Muscle layer of colon (tissue), 2 donors: ENCODE data around the gene UCN3.
"Not testable (repeated sequence)": the region's sequence is repeated elsewhere in the genome, so short reads cannot be mapped to it uniquely, and the experiment has no call there.

Source experiments
- H3K27ac ChIP-seq: one replicate; pipeline ENCODE4 v1.7.0; 2013; ENCODE audit warnings: low read depth, mild to moderate bottlenecking, low read length, moderate library complexity
- H3K27me3 ChIP-seq, 2 donors: one replicate each; pipeline ENCODE4 v1.7.0; 2013; ENCODE audit warnings: low read length in 2 of 2, mild to moderate bottlenecking in 2 of 2; ENCODE audit not compliant: insufficient read depth in 2 of 2, control insufficient read depth in 1 of 2
- H3K36me3 ChIP-seq: one replicate; pipeline ENCODE4 v1.7.0; 2013; ENCODE audit warnings: mild to moderate bottlenecking, low read length; ENCODE audit not compliant: insufficient read depth
- H3K4me1 ChIP-seq: one replicate; pipeline ENCODE4 v1.7.0; 2013; ENCODE audit warnings: mild to moderate bottlenecking, low read length; ENCODE audit not compliant: insufficient read depth
- H3K4me3 ChIP-seq, 2 donors: one replicate each; pipeline ENCODE4 v1.7.0; 2013; ENCODE audit warnings: low read length in 2 of 2, low read depth in 1 of 2, mild to moderate bottlenecking in 1 of 2, moderate library complexity in 1 of 2
- H3K9ac ChIP-seq: one replicate; pipeline ENCODE4 v1.7.0; 2013; ENCODE audit warnings: low read length
- H3K9me3 ChIP-seq: one replicate; pipeline ENCODE4 v1.7.0; 2013; ENCODE audit warnings: mild to moderate bottlenecking, low read length
- donor health status: abdominal sarcoma.
- donor health status: Adenocarcinoma of cecum.

Gene UCN3

GRCh38 chr10:5391790-5392189, 27.0 kb downstream of the UCN3 start:
- Histone ChIP-seq H3K9me3 (peaks cover 5% of the 10 kb centered on the region), H3K36me3 (no peaks in the 10 kb centered on the region), H3K9ac (no peak overlapping the region), H3K4me3 (no peak overlapping the region), H3K27ac (no peak overlapping the region), H3K27me3 (no peaks in the 10 kb centered on the region), H3K4me1 (no peaks in the 10 kb centered on the region)

- H3K27ac ChIP-seq = no peak overlapping the region
- H3K9ac ChIP-seq = no peak overlapping the region
- H3K36me3 ChIP-seq = no peaks in the 10 kb centered on the region
- no peaks in the 10 kb centered on the region for H3K4me1 ChIP-seq
- no peaks in the 10 kb centered on the region for H3K27me3 ChIP-seq
- no peak overlapping the region for H3K4me3 ChIP-seq
- H3K9me3 ChIP-seq = peaks cover 5% of the 10 kb centered on the region
These were observed 28.8 kb downstream of the UCN3 start for GRCh38 chr10:5393529-5393928.

- H3K9me3 ChIP-seq = peaks cover 3% of the 10 kb centered on the region
- H3K4me1 ChIP-seq = no peaks in the 10 kb centered on the region
- no peak overlapping the region for H3K4me3 ChIP-seq
- H3K9ac ChIP-seq = no peak overlapping the region
- no peaks in the 10 kb centered on the region for H3K36me3 ChIP-seq
- H3K27me3 ChIP-seq = no peaks in the 10 kb centered on the region
- H3K27ac ChIP-seq = no peak overlapping the region
These were observed 30.4 kb downstream of the UCN3 start for GRCh38 chr10:5395168-5395567.

- H3K9me3 ChIP-seq = no peaks in the 10 kb centered on the region
- no peak overlapping the region for H3K9ac ChIP-seq
- no peaks in the 10 kb centered on the region for H3K4me1 ChIP-seq
- no peaks in the 10 kb centered on the region for H3K27me3 ChIP-seq
- no peak overlapping the region for H3K4me3 ChIP-seq
- H3K27ac ChIP-seq = no peak overlapping the region
- no peaks in the 10 kb centered on the region for H3K36me3 ChIP-seq
These were observed 32.0 kb downstream of the UCN3 start for GRCh38 chr10:5396556-5397300.

- Histone ChIP-seq H3K27me3 (no peaks in the 10 kb centered on the region), H3K27ac (no peak overlapping the region), H3K4me1 (no peaks in the 10 kb centered on the region)
These were observed 34.6 kb downstream of the UCN3 start for GRCh38 chr10:5399332-5399731.

DNA sequence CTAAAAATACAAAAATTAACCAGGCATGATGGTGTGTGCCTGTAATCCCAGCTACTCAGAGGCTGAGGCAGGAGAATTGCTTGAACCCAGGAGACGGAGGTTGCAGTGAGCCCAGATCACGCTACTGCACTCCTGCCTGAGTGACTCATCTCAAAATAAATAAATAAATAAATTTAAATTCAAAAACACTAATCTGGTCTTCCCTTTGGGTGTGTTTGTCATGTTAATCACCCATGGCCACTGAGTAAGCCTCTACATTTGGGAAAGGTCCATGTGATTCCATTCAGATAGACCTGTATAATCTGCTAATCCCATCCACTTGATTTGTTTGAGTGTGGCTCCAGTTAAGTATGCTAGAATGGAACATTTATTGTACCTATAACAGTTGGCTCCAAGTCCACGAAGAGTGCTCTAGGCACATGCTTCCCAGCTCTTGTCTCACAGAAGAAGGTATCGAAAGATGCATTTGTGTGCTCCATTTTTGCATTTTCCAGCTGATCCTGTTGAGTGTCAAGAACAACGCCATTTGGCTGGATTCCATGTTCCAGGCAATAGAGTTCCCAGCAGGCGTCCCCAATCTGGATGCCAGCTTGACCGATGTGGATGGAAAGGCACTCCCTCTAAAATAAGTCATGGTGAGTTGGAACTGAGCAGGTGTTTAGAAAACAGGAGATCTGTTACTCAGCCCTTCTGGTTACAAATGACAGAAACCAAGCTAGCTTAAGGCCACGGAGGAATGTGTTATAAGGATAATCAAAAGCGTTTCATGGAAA, 35.9 kb downstream of the UCN3 start:
- H3K9me3 ChIP-seq = no peaks in the 10 kb centered on the region
- H3K4me3 ChIP-seq = no peak overlapping the region
- H3K36me3 ChIP-seq = no peaks in the 10 kb centered on the region
- H3K27ac ChIP-seq = no peak overlapping the region
- no peaks in the 10 kb centered on the region for H3K27me3 ChIP-seq
- no peak overlapping the region for H3K9ac ChIP-seq
- no peaks in the 10 kb centered on the region for H3K4me1 ChIP-seq

More at GRCh38 chr10:5399332-5399731, 34.6 kb downstream of the UCN3 start:
- Histone ChIP-seq H3K36me3 (no peaks in the 10 kb centered on the region), H3K9ac (no peak overlapping the region), H3K9me3 (no peaks in the 10 kb centered on the region), H3K4me3 (no peak overlapping the region)

GRCh38 chr10:5402798-5403197, 38.0 kb downstream of the UCN3 start:
- no peaks in the 10 kb centered on the region for H3K4me1 ChIP-seq
- no peak overlapping the region for H3K4me3 ChIP-seq
- no peaks in the 10 kb centered on the region for H3K9me3 ChIP-seq
- H3K36me3 ChIP-seq = no peaks in the 10 kb centered on the region
- H3K9ac ChIP-seq = no peak overlapping the region
- H3K27me3 ChIP-seq = no peaks in the 10 kb centered on the region
- H3K27ac ChIP-seq = no peak overlapping the region

DNA sequence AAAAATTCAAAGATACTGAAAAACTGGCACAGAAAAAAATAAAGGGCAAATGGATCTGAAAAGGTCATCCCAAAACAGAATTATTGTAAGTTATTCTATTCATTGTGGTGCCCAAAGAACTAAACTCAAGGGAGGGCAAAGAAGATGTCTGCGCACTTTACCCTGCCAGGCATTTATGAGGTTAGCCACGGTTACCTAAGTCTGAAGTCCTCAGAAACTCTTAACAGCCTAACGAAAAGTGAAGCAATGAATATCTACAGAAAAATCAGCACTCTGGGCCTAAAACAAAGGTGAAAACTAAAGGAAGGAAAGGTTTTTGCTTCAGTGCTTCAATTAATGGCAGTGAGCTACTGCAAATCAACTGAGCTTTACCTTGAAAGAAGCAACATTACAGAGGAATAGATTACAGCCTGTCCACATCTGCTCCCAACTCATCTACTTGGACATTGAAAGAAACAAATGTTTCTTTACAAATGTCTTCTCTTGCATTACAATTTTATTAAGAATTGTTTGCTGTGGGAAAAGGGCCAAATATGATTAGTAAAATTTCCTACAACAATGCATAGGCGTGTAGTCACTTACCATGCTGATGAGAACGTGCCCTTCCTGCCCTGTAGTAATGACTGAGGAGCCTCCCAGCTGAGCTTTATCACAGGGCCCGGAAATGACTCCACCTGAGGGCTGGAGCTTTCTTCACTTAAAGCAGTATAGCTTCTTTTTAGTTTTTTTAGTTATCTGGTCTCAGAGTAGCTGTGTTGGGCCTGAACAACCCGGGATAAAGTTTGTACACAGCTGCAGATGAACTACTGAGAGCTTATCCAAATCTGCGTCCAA, 39.7 kb downstream of the UCN3 start, which contains the start of gene TUBAL3:
TSS of gene TUBAL3 (minus strand) at position 621 of the 834 bp plus-strand sequence. CDS start at position 585, 36 bp downstream.
- H3K36me3 ChIP-seq = no peaks in the 10 kb centered on the region
- H3K27ac ChIP-seq = no peak within 1 kb of the TSS
- H3K9ac ChIP-seq = no peak within 1 kb of the TSS
- no peaks in the 10 kb centered on the region for H3K27me3 ChIP-seq
- H3K9me3 ChIP-seq = no peaks in the 10 kb centered on the region
- H3K4me1 ChIP-seq = no peaks in the 10 kb centered on the region
- H3K4me3 ChIP-seq = no peak within 1 kb of the TSS

- H3K4me3 ChIP-seq = no peak overlapping the region
- no peaks in the 10 kb centered on the region for H3K36me3 ChIP-seq
- no peak overlapping the region for H3K27ac ChIP-seq
- H3K9ac ChIP-seq = no peak overlapping the region
- peaks cover under 1% of the 10 kb centered on the region for H3K4me1 ChIP-seq
- H3K9me3 ChIP-seq = no peaks in the 10 kb centered on the region
- H3K27me3 ChIP-seq = no peaks in the 10 kb centered on the region
These were observed 42.2 kb downstream of the UCN3 start for GRCh38 chr10:5406918-5407317.

GRCh38 chr10:5410787-5411186, 46.0 kb downstream of the UCN3 start:
- not testable (repeated sequence) for H3K9me3 ChIP-seq, H3K27me3 ChIP-seq, H3K4me1 ChIP-seq, H3K9ac ChIP-seq, H3K36me3 ChIP-seq, H3K4me3 ChIP-seq, H3K27ac ChIP-seq

GRCh38 chr10:5411941-5412276, 47.1 kb downstream of the UCN3 start:
- no peak overlapping the region for H3K9ac ChIP-seq
- H3K9me3 ChIP-seq = no peaks in the 10 kb centered on the region
- H3K27ac ChIP-seq = no peak overlapping the region
- H3K27me3 ChIP-seq = no peaks in the 10 kb centered on the region
- H3K4me1 ChIP-seq = peaks cover 3% of the 10 kb centered on the region
- H3K36me3 ChIP-seq = no peaks in the 10 kb centered on the region
- peak overlapping the region in 1 of 2 donors; percentile 52 for H3K4me3 ChIP-seq
